OCI-M1 (cell line): ENCODE measurements around the gene GPR65.

Experiments
- DNase-seq: peaks from one replicate; lab custom pipeline; 2025; lab: John Stamatoyannopoulos, UW

Gene GPR65

DNA sequence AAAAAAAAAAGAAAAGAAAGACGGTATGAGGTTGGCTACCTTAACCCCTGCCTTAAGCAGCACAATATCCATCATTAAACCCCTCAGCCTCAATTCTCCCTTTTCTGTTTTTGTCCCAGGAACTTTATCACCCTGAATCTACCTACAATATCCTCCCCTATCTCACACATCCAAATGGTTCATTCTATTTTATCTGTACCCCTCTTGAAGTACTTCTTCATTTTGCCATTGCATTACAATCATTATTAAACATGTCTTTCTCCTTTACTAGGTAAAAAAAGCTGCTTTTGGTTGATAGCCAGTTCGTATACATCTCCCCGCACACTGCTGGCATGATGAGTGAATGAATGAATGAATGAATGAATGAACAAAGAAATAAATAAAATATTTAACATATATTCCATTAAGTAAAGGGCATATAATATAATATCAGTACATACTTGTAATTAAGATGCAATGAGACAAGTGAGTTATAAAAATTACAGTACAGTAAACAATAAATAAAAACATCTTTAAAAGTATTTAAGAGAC, 364 bp upstream of the GPR65 start:
- peak; percentile 69 for DNase-seq

DNA sequence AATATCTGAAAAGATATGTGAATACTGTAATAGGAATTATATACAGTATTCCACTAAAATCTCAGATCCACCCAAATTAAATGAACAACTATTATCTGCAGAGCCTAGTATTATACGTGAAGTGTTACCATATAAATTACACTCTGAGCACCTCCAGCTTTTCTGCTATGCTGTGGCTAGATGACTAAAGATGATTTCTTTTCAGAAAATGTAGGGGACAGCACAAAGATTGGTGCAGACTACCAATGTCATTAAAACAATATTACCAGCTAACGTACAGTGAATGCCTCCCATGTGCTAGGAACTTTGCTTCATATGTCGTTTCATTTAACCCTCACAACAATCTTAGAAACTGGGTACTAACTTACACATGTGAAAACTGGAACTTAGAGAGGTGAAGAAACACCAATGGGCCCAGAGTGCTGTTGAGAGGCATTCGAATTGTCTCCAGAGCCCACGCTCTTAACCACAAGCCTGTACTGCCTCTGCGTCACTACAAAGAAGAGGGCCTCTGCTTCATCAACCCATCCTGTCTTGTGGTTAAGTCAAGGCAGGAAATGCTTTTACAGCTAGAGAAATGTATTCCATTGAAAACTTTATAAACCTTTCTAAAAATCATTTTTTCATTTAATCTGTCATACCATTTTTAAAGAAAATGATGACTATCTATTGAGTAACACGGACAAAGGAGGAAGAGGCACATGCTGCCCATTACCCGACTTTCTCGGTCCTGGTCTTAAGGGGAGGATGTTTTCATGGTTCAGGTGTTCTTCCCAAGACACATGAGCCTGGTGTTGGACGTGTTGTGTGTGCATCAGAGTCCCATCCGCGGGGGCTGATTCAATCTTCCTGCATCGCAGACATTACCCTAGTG, 1.3 kb downstream of the GPR65 start:
- DNase-seq, result peak; percentile 86

DNA sequence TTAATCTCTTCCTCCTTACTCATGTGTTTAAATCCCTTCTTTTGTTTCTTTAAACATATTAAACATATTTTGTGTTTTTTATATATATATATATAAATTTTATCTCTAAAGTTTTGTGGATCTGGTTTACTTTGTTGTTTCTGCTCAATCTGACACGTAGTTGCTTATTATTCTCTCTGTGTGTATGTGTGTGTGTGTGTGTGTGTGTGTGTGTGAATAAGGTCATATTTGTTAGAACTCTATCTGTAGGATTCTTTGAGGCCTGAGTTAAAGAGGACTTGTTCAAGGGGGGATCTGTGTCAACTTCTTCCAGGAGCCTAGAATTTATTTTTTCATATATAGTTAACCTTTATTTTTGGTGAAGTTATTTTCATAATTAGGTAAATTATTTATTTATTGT, 2.7 kb downstream of the GPR65 start:
- DNase-seq, result no peak

DNA sequence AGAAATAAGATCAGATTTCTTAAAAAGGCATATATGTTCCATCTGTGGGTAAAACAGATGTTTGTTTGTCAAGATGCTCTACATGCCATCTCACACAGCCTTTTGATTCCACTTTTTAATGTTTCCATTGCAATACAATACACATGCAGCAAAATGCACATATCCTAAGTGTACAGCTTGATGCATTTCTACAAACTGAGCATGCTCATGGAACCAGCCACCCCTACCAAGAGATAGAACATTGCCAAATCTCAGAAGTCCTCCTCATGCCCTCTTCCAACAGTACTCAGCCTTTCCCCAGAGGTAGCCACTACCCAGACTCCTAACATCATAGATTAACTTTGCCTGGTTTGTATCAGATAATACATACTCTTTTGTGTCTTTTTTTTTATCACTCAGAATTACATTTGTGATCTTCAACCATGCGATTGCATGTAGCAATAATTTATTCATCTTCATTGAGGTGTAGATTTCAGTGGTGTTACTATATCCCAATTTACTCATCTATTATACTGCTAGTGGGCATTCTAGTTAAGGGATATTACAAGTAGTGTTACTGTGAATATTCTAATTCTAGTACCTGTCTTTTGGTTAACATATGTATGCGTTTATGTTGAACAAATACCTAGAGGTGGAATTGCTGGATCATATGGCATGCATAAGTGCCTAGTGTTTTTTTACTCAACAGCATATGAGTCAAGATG, 3.3 kb downstream of the GPR65 start:
- no peak for DNase-seq

DNA sequence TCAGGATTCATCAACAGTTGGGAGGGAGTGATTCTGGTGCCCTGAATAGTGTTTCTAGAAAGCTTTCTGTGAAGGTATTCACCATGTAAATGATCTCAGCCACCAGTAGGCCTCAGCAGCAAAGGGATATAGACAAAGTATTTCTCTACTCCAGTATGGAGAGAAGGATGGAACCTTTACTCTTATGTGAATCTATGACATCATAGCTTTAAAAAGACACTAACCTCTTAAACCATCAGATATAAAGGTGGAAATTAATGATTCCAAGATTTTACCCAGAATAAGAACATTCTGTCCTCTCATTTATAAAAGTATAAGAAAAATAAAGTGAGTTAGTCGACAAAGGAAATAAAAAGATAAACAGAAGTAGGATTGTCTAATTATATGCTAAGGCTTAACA, 4.6 kb downstream of the GPR65 start:
- no peak for DNase-seq

DNA sequence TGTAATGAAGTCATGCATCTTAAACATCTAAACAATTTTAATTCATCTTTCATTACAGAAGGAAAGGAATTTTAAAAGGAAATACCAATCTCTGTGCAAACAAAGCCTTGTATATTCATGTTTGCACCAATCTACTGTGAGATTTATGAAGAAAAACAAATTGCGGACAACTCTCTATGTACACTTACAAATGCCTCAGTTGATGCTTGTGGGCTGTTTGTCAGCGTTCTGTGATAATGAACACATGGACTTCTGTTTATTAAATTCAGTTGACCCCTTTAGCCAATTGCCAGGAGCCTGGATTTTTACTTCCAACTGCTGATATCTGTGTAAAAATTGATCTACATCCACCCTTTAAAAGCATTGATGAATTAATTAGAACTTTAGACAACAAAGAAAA, 5.4 kb downstream of the GPR65 start:
- no peak for DNase-seq

DNA sequence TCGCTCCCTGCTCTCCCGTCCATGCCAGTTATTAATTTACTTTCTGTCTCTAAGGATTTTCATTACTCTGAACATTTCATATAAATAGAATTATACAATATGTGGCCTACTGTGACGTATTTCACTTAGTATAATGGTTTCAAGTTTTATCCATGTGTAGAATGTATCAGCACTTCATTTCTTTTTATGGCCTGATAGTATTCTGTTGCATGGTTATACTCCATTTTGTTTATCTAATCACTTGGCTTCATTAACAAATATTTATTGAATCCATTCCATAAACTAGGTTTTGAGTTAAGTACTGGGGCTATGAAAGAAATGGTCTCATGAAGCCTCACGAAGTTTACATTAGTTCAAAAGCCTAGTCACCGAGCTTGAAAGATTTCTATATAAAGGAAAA, 7.6 kb downstream of the GPR65 start:
- DNase-seq, result no peak

DNA sequence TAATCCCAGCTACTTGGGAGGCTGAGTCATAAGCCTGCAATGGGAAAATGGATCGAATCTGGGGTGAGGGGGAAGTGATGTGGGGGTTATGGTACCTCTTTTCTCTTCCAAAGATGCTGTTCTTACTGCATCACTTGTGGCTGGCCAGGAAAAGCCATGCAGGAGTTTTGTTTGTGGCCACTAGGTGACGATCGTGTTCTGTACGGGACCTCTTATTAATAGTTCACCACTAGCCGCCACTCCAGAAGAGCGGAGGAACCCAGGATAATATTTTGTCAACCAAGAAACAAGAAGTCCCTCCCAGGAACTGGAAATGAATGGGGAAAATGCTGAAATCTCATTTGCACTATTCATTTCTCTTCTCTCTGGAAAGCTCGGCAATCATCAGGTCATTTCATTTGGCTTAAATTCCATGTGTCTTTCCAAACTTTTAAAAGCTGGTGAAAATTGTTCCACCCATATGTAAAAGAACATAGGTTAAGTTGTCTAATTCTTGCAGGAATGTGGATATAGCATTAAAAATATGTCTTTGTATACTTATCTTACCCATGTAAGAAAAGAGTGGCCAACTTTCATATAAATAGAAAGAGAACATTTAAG, 8.9 kb downstream of the GPR65 start:
- peak; percentile 81 for DNase-seq

DNA sequence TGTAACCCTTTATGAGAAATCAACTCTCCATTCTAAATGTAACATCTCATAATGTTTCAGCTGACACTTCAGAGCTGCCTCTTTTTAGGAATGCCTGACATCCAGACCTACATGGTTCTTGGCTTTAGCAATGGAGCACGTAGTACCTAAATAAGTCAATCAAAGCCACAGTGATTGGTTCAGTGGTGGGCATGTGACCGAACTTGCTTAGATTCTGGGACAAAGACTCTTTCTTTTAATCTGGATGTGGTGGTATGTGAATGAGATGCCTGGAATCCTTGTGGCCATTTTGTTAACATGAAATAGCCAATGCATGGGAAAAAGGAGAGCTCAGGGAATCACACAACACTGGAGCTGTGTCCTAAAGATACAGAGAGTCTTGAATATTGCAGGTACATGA, 11.8 kb downstream of the GPR65 start:
- DNase-seq, result no peak

DNA sequence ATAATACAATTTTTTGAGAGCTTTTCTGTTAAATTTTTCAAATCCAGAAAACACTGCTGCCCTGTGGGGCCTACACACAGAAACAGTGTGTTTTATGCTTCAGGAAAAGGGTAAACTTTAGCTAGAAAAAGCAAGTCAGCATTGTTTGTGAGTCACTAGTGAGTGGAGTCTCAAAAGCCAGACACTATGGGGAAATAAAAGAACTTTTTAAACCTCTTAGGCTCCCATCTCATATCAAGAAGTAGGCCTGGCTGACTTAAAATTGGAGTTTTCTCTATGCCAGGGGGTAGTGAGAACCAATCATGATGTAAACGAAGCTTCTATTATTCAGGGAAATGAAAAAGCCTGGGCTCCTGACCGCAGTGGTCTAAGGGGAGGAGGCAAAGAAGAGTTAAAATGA, 12.6 kb downstream of the GPR65 start:
- DNase-seq, result no peak

DNA sequence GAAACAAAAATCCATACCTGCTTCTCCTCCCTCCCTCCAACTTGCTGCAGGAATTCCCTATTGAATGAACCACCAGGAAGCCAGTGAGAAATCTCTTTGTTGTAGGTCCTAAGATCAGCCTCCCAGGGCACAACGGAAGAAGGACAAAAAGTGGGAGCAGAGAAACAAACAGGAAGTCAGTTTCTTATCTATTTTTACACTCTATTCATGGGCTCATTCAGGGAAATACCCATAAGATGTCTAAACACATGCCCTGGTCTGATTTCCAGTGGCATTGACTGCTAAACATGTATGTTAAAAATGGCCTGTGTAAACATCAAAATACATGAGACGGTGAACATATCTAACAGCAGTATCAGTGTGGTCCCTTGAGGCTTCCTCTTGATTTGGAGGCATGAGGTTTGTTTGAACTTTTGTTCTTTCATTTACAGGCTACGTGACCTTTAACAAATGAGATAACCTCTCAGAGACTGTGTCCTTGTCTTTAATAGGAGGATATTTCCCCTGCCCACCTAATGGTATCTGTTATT, 18.8 kb downstream of the GPR65 start:
- peak; percentile 82 for DNase-seq

DNA sequence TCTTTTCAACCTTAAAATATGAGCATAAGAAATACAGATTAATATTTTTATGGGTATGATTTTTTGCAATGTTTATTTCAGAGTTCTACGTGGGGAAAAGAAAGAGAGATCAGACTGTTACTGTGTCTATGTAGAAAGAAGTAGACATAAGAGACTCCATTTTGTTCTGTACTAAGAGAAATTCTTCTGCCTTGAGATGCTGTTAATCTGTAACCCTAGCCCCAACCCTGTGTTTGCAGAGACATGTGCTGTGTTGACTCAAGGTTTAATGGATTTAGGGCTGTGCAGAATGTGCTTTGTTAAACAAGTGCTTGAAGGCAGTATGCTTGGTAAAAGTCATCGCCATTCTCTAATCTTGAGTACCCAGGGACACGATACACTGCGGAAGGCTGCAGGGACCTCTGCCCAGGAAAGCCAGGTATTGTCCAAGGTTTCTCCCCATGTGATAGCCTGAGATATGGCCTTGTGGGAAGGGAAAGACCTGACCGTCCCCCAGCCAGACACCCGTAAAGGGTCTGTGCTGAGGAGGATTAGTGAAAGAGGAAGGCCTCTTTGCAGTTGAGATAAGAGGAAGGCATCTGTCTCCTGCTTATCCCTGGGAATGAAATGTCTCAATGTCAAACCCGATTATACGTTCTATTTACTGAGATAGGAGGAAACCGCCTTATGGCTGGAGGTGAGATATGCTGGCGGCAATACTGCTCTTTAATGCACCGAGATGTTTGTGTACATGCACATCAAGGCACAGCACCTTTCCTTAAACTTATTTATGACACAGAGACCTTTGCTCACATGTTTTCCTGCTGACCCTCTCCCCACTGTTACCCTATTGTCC, 19.5 kb downstream of the GPR65 start:
- DNase-seq, result peak; percentile 81

DNA sequence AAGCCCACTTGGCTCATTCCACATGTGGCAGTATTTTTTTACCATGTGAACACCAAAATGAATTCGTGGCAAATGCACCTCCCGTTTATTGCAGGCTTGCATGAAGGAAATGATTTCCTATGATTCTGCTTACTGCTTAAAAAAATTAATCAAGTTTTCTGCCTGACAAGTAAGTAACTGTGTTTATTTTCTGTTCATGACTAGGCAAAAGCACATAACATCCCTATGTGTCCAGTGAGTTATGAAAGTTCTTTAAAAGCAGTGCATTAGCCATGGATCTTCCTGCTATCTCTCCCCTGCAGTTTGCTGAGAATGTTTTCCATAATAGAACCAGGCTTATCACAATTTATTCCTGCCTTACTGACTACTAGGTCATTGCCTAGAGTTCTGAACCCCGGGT, 20.4 kb downstream of the GPR65 start:
- peak; percentile 49 for DNase-seq

DNA sequence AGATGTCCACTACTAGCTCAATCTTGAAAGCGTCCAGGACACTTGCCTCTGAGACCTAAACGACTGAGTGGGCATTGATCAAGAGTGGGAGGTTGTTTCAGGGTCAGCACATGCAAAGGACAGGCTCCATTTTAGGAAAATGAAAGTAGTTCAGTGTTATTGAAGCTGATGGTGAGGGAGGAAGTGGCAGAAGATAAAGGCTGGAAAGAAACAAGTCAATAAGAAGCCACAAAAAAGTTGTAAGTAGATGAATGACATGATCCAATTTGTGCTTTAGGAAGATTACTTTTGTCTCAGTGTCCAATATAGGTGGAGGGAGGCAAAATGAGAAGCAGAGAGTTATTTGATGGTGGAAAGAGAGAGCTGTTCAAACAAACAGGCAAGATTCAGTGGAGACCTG, 22.0 kb downstream of the GPR65 start:
- peak; percentile 65 for DNase-seq

DNA sequence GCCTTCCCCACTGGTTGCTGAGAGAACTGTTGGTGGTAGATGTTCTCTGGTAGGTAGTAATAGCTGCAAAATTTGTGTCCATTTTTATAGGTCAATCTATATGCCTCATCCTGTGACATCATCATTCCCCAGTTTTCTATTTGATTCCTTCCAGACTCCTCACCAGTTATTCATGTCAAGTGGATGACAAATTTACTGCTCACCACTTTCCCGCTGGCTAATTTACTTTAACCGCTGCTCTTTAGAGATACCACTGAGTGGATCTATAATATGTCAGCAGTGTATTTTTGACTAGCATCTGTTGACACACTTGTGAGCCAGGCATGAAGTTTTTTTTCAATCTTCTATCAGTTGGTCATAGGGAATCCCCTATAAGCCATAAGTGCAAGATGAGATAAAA, 24.6 kb downstream of the GPR65 start:
- no peak for DNase-seq

DNA sequence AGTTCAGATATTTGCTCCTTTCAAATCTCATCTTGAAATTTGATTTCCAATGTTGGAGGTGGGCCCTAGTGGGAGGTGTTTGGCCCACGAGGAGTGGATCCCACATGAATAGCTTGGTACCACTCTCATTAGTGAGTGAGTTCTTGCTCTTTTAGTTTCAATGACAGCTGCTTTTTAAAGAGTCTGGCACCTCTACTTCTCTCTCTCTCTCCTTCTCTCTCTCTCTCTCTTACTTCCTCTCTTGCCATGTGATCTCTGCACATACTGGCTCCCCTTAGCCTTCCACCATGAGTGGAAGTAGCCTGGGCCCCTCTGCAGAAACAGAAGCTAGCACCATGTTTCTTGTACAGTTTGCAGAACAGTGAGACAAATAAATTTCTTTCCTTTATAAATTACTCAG, 25.1 kb downstream of the GPR65 start:
- peak; percentile 42 for DNase-seq

DNA sequence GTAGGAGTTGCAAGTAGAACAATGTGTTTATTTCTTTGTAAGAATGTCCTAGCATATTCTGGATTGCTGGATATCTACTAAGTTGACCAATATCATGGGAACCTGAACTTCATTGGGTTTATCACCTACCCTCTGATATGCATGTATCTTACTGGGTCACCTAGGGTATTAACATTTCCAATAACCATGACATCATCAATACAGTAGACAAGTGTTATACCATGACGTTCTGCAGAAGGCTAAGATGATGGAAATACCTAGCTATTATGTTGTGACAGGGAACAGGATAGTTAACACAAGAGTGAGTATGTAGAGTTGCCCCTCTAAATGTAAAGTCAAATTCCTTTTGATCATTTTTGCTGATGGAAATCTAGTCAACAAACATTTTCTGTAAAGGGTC, 26.0 kb downstream of the GPR65 start:
- no peak for DNase-seq

DNA sequence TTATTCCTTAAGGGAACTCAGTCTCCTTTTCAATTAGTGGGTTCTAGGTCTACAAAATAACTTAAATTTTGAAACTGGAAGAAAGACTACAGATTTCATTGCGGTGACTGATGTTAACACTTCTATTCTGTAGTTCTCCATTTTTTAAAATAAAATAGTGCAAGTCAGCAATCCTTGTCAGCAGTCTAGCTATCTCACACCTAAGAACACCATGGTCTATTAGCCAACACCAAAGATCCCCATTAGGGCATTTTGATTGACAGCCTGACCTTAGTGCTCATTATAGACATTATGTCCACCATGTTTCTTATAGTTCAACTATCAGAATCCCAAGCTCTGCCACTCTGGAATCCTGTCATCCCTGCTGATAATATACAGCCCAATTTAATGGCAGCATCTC, 27.4 kb downstream of the GPR65 start:
- no peak for DNase-seq

DNA sequence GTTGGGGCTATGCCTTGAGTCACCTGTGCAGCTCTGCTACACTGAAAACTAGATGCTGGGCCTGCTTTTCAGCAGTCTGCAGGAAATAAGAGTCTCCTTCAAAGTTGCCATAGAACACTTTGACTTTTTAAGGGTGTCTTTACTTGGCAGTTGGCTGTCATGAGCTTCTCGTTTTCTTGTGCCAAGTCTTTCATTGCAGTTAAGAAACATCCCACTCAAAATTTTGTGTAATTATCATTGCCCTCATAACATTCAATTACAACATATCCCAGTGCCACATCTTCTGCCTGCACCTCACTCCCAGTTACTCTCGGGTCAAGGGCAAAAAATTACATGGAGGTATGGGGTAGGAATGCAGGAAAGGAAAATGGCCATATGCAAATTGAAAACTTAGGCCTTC, 29.1 kb downstream of the GPR65 start:
- DNase-seq, result no peak

DNA sequence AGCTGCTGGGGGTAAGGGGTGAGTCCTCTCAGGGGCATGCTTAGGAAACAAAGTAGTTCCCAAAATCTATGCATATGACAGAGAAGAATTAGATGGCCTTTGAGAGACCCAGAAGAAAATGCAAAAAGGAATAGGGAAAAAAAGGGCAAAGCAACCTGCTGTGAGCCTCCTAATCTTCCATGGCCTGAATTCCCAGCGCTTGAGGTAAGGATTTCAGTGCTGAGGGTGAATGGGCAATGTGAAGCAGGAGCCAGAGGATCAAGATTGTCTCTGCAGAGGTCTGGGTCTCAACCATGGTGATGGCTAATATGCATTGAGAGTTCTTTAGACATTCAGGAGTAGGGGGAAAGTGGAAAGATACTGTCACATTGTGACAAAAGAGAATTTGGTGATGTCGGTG, 31.5 kb downstream of the GPR65 start:
- no peak for DNase-seq

DNA sequence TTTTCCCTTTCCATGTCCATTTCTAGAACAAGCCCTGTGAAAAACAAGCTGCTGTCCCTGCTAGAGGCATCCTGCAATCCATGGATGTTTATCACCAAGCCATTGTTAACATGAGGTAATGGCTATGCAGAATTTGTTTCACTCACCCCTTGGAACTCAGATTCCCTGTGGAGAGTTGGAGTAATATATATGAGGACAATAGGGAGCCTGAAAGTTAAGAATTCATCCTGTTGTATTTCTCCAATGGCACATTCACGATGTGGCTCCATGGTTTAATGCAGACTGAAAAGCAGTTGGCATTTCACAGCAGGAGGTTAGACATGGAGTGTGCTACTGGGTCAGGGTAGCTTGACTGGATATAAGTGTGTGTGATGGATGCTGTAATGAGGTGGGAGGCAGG, 32.4 kb downstream of the GPR65 start:
- no peak for DNase-seq

DNA sequence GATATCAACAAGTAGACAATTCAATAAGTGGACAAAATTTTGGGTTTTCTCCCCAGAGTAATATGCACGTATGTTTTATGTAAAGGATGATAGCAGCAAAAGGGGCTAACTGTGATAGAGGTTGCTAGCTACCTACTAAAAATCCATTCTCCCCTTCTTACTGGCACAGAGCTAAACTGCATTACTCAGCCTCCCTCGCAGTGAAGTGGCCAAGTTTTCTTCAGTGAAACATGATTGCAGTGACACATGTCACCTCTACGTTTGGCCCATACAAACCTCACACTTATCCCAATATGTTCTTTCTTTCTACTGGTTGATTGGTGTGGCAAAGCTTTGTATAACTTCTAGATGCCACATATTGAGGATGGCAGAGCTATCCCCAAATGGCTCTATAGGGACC, 34.3 kb downstream of the GPR65 start:
- DNase-seq, result no peak
